GM18498 (cell line): Measurements from ENCODE around the gene THEM4.
"Not testable (repeated sequence)": the region's sequence is repeated elsewhere in the genome, so short reads cannot be mapped to it uniquely, and the experiment has no call there.

Experiments
- ATAC-seq: cut with Tn5 transposase; IDR thresholded peaks from one replicate; pipeline ENCODE4 v1.9.1; 2021; ENCODE audit warnings: mild to moderate bottlenecking, moderate library complexity; ENCODE audit not compliant: unreplicated experiment

Gene THEM4

GRCh38 chr1:151897991-151898431 is 11.3 kb downstream of the THEM4 start:
- ATAC-seq = no peak

DNA sequence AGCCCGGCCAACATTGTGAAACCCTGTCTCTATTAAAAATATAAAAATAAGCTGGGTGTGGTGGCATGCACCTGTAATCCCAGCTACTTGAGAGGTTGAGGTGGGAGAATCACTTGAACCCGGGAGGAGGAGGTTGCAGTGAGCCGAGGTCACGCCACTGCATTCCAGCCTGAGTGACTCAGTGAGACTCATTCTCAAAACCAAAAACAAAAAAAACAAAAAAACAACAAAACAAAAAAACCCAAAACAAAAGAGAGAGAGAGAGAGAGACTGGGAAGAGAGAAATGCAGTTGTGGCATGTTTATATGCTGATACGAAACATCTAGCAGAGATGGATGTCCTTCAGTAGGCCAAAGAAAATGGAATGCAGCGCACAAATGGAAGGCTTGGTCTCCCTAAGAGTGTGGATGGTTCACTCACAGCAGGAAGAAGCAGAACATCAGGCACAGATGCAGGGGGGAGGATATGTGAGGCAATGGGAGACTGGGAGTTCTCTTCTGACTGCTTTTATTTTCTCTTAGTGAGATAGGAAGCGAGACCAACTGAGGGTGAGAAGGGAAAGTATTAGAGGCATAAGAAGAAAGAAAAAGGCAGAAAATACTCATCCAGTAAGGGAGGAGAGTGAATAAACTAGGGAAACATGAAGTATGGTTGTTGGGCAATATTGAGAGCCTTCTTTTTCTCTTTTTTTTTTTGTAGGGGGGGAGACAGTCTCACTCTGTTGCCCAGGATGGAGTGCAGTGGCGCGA is 16.0 kb downstream of the THEM4 start:
- no peak for ATAC-seq

- no peak for ATAC-seq
Observed at GRCh38 chr1:151892190-151892589, 17.1 kb downstream of the THEM4 start.

DNA sequence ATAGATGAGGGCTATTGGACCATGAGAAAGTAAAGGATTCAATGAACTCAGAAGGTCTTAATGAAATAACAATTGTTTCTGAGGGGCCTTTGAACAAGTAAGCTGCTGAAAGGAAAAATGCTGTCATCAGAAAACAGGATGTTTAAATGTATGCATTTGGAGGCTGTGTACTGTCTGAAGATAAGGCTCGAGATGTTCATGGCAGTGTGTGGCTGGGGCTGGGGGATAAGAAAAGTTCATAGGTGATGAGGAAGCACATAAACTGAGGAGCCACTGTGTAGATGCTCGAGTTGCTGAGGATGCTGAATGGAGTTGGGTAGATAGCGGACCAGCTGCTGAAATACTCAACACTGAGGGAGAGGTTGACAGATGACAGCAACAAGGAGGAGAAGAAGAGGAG is 17.8 kb downstream of the THEM4 start:
- no peak for ATAC-seq

- no peak for ATAC-seq
Observed at GRCh38 chr1:151888972-151889570, 20.2 kb downstream of the THEM4 start.

DNA sequence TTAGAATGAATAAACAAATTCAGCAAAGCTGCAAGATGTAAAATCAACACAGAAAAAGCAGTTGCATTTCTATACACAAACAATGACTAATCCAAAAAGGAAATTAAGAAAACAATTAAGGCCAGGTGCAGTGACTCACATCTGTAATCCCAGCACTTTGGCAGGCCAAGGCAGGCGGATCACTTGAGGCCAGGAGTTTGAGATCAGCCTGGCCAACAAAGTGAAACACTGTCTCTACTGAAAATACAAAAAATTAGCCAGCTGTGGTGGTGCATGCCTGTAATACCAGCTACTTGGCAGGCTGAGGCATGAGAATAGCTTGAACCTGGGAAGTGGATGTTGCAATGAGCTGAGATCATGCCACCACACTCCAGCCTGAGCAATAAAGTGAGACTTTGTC is 22.3 kb downstream of the THEM4 start:
- no peak for ATAC-seq

- ATAC-seq = no peak
Observed at GRCh38 chr1:151885479-151885878, 23.8 kb downstream of the THEM4 start.

DNA sequence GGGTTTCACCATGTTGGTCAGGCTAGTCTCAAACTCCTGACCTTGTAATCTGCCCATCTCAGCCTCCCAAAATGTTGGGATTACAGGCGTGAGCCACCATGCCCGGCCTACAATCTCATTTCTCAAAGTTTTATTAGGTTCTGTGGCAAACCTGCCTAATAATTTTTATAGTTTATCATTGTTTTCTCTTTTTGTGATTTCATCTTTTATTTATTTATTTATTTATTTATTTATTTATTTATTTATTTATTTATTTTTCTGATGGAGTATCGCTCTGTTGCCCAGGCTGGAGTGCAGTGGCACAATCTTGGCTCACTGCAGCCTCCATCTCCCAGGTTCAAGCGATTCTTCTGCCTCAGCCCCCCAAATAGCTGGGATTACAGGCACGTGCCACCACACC is 24.4 kb downstream of the THEM4 start:
- not testable (repeated sequence) for ATAC-seq

DNA sequence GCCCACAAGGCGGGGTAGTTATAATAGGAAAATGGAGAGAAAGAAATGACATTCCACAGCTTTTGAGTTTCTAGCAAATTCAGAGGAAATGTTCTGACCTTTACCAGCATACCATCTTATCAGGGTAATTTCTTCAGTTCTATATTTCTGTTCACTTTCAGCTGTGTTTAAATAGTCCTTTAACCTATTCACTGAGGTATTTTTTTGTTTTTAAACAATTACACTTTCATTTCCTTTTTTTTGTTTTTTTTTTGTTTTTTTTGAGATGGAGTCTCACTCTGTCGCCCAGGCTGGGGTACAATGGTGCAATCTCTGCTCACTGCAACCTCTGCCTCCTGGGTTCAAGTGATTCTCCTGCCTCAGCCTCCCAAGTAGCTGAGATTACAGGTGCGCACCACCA is 24.9 kb downstream of the THEM4 start:
- not testable (repeated sequence) for ATAC-seq

- not testable (repeated sequence) for ATAC-seq
Observed at GRCh38 chr1:151883898-151884297, 25.4 kb downstream of the THEM4 start.

- not testable (repeated sequence) for ATAC-seq
Observed at GRCh38 chr1:151882918-151883317, 26.4 kb downstream of the THEM4 start.

GRCh38 chr1:151882466-151882865 is 26.8 kb downstream of the THEM4 start:
- no peak for ATAC-seq

DNA sequence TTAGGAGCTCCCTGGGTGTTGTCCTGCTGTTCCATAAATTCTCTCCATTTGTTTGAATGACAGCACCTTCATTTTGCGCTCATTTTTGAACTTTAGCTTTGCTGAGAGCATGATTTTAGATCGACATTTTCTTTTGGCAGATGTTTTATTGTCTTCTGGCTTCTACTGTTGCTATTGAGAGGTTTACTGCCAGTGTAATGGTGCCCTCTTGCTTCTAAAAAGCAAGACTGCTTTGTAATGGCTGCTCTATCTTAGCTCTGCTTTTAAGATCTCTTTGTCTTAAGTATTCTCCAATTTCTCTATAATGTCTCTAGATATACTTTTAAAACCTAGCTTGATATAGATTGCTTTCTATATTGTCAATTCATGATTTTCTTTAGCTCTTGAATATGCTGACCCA is 27.8 kb downstream of the THEM4 start:
- no peak for ATAC-seq

GRCh38 chr1:151875419-151876097 is 33.8 kb downstream of the THEM4 start:
- ATAC-seq = no peak

DNA sequence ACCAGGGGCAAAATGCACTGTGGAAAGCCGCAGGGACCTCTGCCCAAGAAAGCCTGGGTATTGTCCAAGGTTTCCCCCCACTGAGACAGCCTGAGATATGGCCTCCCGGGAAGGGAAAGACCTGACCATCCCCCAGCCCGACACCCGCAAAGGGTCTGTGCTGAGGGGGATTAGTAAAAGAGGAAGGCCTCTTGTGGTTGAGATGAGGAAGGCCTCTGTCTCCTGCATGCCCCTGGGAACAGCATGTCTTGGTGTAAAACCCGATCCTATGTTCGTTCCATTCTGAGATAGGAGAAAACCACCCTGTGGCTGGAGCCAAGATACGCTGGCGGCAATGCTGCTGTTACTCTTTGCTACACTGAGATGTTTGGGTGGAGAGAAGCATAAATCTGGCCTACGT is 36.5 kb downstream of the THEM4 start:
- ATAC-seq = not testable (repeated sequence)

DNA sequence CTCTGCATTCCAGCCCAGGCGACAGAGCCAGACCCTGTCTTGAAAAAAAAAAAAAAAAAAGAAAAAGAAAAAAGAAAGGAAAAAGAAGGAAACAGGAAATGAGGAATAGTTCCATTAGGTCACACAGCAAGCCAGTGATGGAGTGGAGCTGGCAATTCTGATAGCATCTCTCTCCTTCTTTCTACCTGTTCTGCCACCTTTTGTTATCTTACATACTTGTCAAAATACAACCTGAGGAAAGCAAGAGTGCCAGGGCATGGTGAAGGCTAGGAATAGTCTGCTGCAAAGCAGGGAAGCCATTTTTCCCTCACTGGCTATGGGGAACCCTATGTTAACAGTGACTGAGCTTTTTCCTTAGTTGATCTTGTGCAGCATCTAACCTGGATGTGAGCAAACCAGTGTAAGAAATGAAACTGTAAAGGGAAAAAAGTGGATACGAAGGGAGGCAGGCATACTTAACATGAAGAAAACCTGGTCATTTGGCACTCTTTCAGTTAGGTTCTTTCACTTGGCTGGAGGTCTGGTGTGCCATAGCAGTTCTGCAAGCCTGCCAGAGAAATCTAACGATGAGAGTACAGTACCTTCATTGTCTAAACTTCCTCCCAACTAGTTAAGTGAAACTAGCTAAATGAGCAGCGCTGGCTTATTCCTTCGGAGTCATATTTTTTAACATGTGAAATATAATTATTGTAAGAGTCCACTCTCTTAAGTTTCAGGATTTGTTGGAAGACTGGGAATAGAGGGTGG is 37.9 kb downstream of the THEM4 start:
- no peak for ATAC-seq

DNA sequence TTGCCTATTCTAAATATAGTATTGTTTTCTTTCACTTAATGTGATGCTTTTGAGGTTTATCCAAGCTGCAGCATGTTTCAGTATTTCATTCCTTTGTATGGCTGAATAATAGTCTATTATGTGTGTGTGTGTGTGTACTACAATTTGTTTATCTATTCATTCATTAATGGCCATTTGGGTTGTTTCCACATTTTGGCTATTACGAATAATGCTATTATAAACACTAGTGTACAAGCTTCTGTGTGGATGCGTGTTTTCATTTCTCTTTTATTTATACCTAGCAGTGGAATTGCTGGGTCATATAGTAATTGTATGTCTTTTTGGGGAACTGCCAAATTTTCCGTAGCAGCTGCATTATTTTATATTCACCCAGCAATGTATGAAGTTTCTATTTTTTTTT is 40.8 kb downstream of the THEM4 start:
- ATAC-seq = no peak

- no peak for ATAC-seq
Observed at GRCh38 chr1:151867765-151868411, 41.4 kb downstream of the THEM4 start.

- no peak for ATAC-seq
Observed at GRCh38 chr1:151867321-151867720, 42.0 kb downstream of the THEM4 start.

DNA sequence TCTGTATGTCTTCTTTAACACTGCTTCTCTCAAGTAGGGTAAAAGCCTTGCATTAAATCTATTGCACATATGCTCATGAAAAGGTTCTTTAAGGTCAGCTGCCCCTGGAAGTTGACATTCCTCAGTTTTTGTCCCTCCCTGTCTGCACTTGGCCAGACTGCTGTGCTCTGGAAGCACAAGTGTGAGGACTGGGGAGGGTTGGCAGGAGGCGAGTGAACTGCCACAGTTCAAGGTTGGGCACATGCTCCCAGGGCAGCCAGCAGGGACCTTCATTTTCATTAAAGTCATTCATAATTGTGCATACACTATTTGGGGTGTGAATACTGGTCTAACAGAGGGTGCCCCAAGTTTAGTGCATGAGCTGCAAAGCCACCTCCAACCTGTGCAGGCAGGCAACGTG is 44.9 kb downstream of the THEM4 start:
- ATAC-seq = no peak

GRCh38 chr1:151862604-151863003 is 46.7 kb downstream of the THEM4 start:
- ATAC-seq = no peak
